Neural progenitor cell (in vitro differentiated cells): ENCODE measurements around the gene HCFC1.

Experiments
- CTCF ChIP-seq: fragments of 200-600 bp; sonication (generic); IDR thresholded peaks from 2 replicates; pipeline ENCODE4 v1.5.1; 2017; ENCODE audit warnings: antibody characterized with exemption, mild to moderate bottlenecking
- EZH2 ChIP-seq: fragments of 200-600 bp; sonication (generic); IDR thresholded peaks from 2 replicates; pipeline ENCODE4 v1.6.1; 2017; ENCODE audit warnings: antibody characterized with exemption, mild to moderate bottlenecking, moderate library complexity

GRCh38 chrX:153903991-153904957, 67.3 kb downstream of the HCFC1 start, which contains the start of gene AVPR2:
- no peak for TF ChIP-seq CTCF
- TF ChIP-seq EZH2 = no peak
